ENCODE measurements around the gene FAT1. TPM values are rescaled to one million over a fixed set of nuclear protein-coding genes. Genes with fewer than 3 reads are reported as not detected.
"Not testable (repeated sequence)": the region's sequence is repeated elsewhere in the genome, so short reads cannot be mapped to it uniquely, and the experiment has no call there.

Gene FAT1
- total RNA-seq, 2 experiments from 2014 or later = 0.05 TPM; not detected in 1

DNA sequence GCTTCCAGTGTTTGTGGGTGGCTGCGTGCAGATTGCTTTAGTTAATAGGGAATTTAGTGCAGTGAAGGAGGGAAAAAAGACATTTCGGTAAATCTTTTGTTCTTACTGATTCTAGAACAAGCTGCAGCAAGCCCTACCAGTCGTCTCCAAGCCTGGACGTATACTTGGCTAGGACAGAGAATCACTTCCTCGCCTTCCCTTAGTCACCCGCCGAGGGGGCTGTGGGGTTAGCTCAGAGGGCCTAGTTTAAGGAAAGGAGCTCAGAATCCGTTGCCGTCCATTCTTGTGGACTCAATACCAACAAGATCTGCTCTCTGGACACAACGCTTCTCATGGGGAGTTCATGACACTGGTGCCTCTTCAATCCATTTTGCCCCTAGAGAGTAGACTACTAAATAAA, 36.3 kb upstream of the FAT1 start:
- Mint-ChIP-seq H3K36me3 (no peaks in the 10 kb centered on the region), H3K27me3 (no peaks in the 10 kb centered on the region), H3K4me1 (no peaks in the 10 kb centered on the region), H3K4me3 (no peak overlapping the region), H3K9me3 (ENCODE audit: low read depth) (peaks cover 8% of the 10 kb centered on the region), H3K27ac (no peak overlapping the region)
- ATAC-seq = no peak
- DNase-seq = no peak
- CTCF ChIA-PET = no interaction called here

DNA sequence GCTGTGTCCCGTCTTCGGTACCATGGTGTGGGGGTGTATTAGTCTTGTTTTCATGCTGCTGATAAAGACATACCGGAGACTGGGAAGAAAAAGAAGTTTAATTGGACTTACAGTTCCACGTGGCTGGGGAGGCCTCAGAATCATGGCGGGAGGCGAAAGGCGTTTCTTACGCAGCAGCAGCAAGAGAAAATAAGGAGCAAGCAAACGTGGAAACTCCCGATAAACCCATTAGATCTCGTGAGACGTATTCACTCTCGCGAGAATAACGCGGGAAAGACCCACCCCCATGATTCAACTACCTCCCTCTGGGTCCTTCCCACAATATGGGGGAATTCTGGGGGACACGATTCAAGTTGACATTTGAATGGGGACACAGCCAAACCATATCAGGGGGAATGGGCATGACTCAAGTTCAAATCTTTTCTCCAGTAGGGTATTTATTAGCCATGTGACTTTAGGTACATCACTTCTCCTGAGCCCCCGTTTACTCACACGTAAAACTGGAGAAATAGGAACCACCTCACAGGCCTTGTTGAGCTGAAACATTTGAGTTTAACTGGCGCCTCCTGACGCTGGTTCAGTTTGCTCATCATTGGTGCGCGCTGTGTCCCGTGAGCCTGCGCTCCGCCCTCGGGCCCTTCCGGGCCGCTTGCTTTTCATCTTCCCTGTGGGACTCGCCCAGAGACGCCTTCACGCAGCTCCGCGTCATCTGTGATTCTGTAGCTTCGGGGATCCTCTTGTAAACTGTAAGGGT, 35.5 kb upstream of the FAT1 start:
- Mint-ChIP-seq H3K36me3 (no peaks in the 10 kb centered on the region), H3K4me3 (no peak overlapping the region), H3K9me3 (ENCODE audit: low read depth) (peaks cover 8% of the 10 kb centered on the region), H3K4me1 (no peaks in the 10 kb centered on the region), H3K27ac (no peak overlapping the region), H3K27me3 (no peaks in the 10 kb centered on the region)
- ATAC-seq (no peak), DNase-seq (no peak)
- CTCF ChIA-PET = no interaction called here

DNA sequence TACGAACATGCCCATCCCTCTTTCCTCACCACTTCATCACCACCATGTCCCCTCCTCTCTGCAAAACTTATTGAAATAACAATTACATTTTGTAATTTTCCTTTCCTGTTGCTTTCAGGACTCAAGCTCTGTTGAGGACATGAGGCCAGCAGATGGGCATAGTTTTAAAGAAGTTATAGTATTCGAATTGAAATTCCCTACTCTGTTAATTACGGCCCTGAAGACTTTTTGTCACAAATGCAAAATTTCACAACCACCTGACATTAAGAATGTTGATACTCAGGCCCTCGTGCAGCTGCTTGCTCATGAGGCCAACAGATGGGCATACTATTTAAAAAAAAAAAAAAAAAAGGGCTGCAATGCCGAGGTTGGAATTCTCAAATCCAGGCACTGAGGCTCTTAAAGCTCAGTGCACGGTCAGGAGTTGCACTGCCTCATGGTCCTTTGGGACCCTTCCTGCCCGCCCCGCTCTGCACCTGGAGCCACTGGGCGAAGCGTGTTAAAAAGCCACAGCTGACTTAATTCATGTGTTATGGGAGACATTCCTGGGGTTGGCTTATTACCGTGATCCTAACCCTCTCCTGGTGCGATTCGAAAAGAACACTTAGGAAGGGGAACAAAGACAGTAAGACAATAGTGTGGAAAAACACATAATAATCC, 34.2 kb upstream of the FAT1 start:
- Mint-ChIP-seq H3K27me3 (no peaks in the 10 kb centered on the region), H3K4me1 (no peaks in the 10 kb centered on the region), H3K36me3 (no peaks in the 10 kb centered on the region), H3K27ac (no peak overlapping the region), H3K4me3 (no peak overlapping the region), H3K9me3 (ENCODE audit: low read depth) (peaks cover 8% of the 10 kb centered on the region)
- DNase-seq = no peak
- CTCF ChIA-PET = no interaction called here
- no peak for ATAC-seq

DNA sequence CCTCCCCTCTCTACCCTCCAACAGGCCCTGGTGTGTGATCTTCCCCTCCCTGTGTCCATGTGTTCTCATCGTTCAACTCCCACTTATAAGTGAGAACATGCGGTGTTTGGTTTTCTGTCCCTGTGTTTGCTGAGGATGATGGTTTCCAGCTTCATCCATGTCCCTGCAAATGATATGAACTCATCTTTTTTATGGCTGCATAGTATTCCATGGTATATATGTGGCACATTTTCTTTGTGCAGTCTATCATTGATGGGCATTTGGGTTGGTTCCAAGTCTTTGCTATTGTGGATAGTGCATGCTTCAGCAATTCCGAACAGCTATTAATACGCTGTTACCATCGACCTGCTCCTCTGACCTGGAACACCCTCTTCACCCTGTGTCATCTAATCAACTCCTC, 32.9 kb upstream of the FAT1 start:
- DNase-seq; CTCF ChIA-PET; H3K27ac Mint-ChIP-seq; H3K36me3 Mint-ChIP-seq; ATAC-seq; H3K27me3 Mint-ChIP-seq; H3K4me1 Mint-ChIP-seq; H3K4me3 Mint-ChIP-seq; H3K9me3 Mint-ChIP-seq (ENCODE audit: low read depth): not testable (repeated sequence)

DNA sequence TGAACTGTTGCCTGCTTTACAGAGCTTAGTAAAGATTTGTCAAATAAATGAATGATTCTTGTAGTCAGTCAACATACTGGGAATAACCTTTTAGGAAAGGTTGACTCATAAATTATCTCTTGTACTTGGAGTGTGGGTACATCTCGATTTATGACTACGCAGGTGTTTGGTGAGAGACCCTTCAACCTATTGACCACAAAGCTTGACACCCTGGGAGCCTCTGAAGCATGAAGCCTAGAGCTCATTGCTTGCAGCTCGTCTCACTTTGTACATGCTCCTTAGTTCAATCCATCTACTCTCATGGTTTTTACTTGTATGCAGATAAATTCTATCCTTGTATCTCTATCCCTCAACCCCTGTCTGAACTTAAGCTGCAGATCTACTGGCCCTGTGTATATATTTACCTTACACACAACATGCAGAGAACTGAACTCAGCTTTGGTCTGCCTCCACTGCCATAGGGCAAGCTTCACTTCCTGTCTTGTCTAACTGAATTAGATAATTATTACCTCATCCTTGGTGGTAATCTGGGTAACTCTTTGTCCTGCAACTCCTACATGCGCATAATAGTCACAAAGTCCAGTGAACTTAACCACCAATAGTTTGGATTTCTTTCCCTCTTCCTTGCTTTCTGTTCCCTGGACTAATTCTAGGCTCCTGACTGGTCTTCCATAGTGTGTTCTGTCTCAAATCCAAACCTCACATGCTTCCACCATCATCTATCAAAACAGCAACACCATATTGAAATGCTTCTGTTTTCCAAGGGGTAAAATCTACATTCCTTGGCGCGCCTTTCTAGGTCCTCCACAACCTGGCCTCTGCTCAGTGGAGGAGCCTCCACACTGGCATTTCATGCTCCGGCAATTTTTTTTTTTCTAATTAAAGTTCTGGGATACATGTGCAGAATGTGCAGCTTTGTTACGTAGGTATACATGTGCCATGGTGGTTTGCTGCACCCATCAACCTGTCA, 32.2 kb upstream of the FAT1 start:
- H3K27ac Mint-ChIP-seq = no peak overlapping the region
- DNase-seq = no peak
- ATAC-seq = no peak
- no peaks in the 10 kb centered on the region for H3K4me1 Mint-ChIP-seq
- CTCF ChIA-PET = no interaction called here
- peaks cover 8% of the 10 kb centered on the region for H3K9me3 Mint-ChIP-seq (ENCODE audit: low read depth)
- H3K4me3 Mint-ChIP-seq = no peak overlapping the region
- no peaks in the 10 kb centered on the region for H3K36me3 Mint-ChIP-seq
- H3K27me3 Mint-ChIP-seq = no peaks in the 10 kb centered on the region

DNA sequence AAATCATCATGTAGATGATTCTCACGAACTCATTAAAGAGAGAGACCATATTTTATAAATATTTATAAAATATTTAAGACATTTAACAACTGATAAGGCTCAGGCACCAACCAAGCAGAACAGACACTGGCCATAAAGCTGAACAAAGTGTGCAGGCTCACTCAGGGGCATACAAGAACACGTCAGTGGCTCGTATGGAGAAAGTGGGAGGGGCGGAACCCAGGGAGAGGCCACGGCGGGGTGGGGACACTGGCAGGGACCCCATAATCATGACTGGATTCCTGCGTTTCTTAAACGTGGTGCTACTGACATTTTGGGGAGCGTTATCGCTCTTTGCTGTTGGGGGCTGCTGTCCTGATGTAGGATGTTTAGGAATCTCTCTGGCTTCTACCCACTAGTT, 31.3 kb upstream of the FAT1 start:
- no peaks in the 10 kb centered on the region for H3K36me3 Mint-ChIP-seq
- ATAC-seq (no peak), DNase-seq (no peak)
- H3K4me1 Mint-ChIP-seq = no peaks in the 10 kb centered on the region
- peaks cover 8% of the 10 kb centered on the region for H3K9me3 Mint-ChIP-seq (ENCODE audit: low read depth)
- CTCF ChIA-PET = no interaction called here
- no peaks in the 10 kb centered on the region for H3K27me3 Mint-ChIP-seq
- no peak overlapping the region for H3K27ac Mint-ChIP-seq
- H3K4me3 Mint-ChIP-seq = no peak overlapping the region

DNA sequence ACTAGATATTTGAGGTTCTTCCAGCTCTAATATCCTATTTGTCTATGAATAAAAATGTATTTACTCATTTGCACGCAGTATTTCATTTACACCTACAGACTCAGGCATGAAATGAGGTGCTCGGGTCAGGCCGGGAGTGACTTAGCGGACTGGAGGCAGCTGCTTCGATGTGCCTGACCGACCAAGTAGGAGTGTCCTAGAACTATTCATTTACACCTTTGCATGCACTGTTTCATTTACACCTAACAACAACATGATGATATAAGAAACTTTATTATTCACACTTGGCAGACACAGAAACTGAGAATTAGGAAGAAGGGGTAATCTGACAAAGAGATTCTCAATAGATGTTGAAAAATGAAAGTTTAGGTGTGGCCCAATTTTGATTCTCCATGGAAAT, 28.7 kb upstream of the FAT1 start:
- ATAC-seq (no peak), DNase-seq (no peak)
- Mint-ChIP-seq H3K27ac (no peak overlapping the region), H3K4me3 (no peak overlapping the region), H3K9me3 (ENCODE audit: low read depth) (peaks cover 6% of the 10 kb centered on the region), H3K36me3 (no peaks in the 10 kb centered on the region), H3K27me3 (no peaks in the 10 kb centered on the region), H3K4me1 (no peaks in the 10 kb centered on the region)
- CTCF ChIA-PET = no interaction called here

DNA sequence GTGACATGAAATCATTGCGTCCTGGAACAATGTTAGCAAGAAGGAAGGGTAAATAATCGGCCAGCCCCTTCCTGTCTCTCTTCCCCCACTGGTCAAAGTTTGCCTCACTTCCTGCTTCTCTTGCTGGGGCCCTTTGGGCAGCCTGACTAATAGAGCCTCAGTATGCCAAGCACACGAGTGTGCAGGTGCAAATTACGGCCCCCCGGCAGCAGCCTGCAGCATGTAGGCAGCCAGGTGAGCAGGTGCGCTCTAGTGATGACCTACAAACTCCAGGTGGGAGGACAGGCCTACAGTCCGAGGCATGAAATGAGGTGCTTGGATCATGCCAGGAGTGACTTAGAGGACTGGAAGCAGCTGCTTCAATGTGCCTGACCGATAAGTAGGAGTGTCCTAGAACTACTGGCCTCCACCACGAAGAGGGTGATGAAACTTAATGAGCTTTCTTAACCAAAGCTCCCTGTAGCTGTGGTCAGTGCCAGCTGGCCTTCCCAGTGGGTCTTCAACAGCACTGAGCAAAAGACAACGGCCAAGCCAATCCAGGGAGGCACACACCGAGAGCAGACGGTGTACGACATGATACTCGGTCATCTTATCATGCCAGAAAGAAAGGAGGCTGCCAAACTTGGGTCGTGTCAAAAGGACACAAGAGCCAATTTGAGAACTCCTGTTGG, 26.1 kb upstream of the FAT1 start:
- H3K27ac Mint-ChIP-seq = no peak overlapping the region
- no peaks in the 10 kb centered on the region for H3K4me1 Mint-ChIP-seq
- DNase-seq (no peak), ATAC-seq (no peak)
- H3K9me3 Mint-ChIP-seq (ENCODE audit: low read depth) = peaks cover 2% of the 10 kb centered on the region
- no peaks in the 10 kb centered on the region for H3K27me3 Mint-ChIP-seq
- H3K36me3 Mint-ChIP-seq = no peaks in the 10 kb centered on the region
- no peak overlapping the region for H3K4me3 Mint-ChIP-seq
- CTCF ChIA-PET = no interaction called here

DNA sequence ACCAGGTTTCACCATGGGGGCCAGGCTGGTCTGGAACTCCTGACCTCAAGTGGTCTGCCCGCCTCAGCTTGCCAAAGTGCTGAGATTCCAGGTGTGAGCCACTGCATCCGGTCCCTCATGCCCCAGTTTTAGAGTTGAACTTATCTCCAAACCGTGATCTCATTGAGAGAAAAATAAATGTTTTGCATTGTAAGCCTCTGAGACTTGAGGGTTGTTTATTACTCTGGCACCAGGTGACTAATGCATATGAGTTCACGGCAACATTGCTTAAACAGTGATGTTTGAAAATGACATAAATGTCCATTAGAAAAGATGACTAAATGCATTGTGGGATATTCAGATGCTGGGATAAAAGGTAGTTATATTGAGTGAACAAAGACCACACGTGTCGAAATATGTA, 22.9 kb upstream of the FAT1 start:
- Mint-ChIP-seq H3K36me3 (no peaks in the 10 kb centered on the region), H3K27me3 (no peaks in the 10 kb centered on the region), H3K4me1 (no peaks in the 10 kb centered on the region), H3K4me3 (no peak overlapping the region), H3K27ac (no peak overlapping the region), H3K9me3 (ENCODE audit: low read depth) (peaks cover 2% of the 10 kb centered on the region)
- CTCF ChIA-PET = no interaction called here
- DNase-seq (no peak), ATAC-seq (no peak)

DNA sequence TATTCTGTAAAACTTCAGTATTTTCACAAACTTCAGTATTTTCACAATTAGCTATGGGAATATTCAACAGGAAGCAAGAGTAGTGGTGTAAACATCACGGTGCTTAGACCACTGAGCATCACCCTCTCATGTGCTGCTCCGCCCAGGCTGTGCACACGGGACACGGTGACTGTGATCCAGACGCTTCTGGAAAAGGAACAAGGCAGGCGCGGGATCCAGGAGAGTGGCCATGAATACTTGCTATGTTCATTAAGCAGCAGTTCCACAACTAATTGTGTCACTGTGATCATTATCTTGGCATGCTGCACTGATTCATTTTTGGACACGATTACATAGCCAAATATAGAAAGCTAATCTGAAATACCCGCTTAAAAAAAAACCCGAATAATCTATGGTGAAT, 19.6 kb upstream of the FAT1 start:
- Mint-ChIP-seq H3K4me1 (no peaks in the 10 kb centered on the region), H3K36me3 (no peaks in the 10 kb centered on the region), H3K27me3 (no peaks in the 10 kb centered on the region), H3K9me3 (ENCODE audit: low read depth) (peaks cover 5% of the 10 kb centered on the region), H3K4me3 (no peak overlapping the region), H3K27ac (no peak overlapping the region)
- CTCF ChIA-PET = no interaction called here
- no peak for ATAC-seq
- no peak for DNase-seq

DNA sequence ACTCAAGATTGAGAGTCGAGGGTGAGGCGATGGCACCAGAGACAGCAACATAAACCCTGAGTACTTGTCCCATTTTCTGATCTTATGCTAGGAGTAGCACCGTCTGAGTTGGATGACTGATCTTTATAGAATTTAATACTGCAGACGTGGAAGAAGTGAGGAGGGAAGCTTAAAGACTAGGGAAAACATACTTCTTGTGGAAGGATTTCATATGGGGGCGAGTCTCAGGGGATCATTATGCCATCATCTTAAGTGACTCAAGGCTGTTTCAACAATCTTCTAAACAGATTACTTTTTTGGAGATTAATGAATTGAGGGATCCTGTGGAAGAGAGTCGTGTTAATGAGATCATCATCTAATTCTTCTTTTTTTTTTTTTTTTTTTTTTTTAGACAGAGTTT, 17.2 kb upstream of the FAT1 start:
- no peaks in the 10 kb centered on the region for H3K4me1 Mint-ChIP-seq
- CTCF ChIA-PET = no interaction called here
- no peak for ATAC-seq
- no peaks in the 10 kb centered on the region for H3K36me3 Mint-ChIP-seq
- no peaks in the 10 kb centered on the region for H3K27me3 Mint-ChIP-seq
- H3K4me3 Mint-ChIP-seq = no peak overlapping the region
- DNase-seq = no peak
- no peak overlapping the region for H3K27ac Mint-ChIP-seq
- H3K9me3 Mint-ChIP-seq (ENCODE audit: low read depth) = peaks cover 5% of the 10 kb centered on the region

DNA sequence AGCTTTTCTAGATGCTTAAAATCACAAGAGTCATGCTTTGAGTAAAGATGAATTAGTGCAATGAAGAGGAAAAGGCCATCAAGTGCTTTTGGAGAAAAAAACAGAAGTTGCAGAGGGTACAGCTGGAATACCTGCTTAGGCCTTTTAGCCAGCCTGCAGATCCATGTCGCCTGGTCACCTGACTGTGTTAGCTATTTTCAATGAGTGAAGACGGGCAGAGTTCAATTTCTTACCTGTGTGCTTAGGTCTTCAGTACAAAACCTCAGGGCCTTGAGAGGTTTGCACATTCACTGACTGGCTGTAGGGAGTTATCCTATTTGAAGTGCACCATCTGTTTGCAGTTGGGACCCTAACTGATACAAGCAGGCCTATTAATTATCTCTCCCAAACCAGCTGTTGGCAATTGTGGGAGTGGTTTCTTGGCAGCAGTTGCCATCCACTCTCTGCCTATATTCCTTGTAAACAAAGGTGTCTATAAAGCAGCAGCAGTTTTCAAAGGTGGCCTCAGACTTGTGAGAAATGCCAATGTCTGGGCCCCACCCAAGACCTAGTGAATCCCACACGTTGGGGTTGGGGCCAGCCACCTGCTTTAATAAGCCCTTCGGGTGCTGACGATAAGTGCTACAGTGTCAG, 16.3 kb upstream of the FAT1 start:
- ATAC-seq (no peak), DNase-seq (no peak)
- Mint-ChIP-seq H3K36me3 (no peaks in the 10 kb centered on the region), H3K4me1 (no peaks in the 10 kb centered on the region), H3K27me3 (no peaks in the 10 kb centered on the region), H3K4me3 (no peak overlapping the region), H3K9me3 (ENCODE audit: low read depth) (peaks cover 2% of the 10 kb centered on the region), H3K27ac (no peak overlapping the region)
- CTCF ChIA-PET = no interaction called here

DNA sequence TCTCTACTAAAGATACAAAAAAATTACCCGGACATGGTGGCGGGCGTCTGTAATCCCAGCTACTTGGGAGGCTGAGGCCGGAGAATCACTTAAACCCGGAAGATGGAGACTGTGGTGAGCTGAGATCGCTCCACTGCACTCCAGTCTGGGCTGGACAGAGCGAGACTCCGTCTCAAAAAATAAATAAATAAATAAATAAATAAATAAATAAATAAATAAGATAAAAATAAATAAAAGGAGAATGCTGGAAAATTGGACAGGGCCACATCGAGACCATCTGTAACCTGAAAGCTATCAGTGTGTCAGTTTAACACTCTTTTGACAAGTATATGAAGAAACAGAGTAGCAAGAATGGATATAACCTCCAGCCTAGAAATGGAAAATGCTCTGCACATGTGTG, 15.7 kb upstream of the FAT1 start:
- H3K27me3 Mint-ChIP-seq = no peaks in the 10 kb centered on the region
- no peak overlapping the region for H3K4me3 Mint-ChIP-seq
- CTCF ChIA-PET = no interaction called here
- H3K4me1 Mint-ChIP-seq = no peaks in the 10 kb centered on the region
- no peak overlapping the region for H3K27ac Mint-ChIP-seq
- no peaks in the 10 kb centered on the region for H3K36me3 Mint-ChIP-seq
- H3K9me3 Mint-ChIP-seq (ENCODE audit: low read depth) = peaks cover 2% of the 10 kb centered on the region
- no peak for ATAC-seq
- DNase-seq = no peak

Measured in activated CD8-positive, alpha-beta memory T cell treated with anti-CD3 and anti-CD28 coated beads, Interleukin-2, amount 10 ng/mL, durations not matched to agents 7 days and 5 days (primary cell).